Measurements from ENCODE around the gene PDE2A.

PDE2A gene

GRCh38 chr11:72637198-72637597, 37.0 kb downstream of the PDE2A start:
- TF ChIP-seq BACH2 (CRISPR knock-in tag; IDR thresholded peaks at IDR 0.05; ENCODE audit: borderline replicate concordance): no peak
- TF ChIP-seq PATZ1 (CRISPR knock-in tag; IDR thresholded peaks at IDR 0.05; ENCODE audit: borderline replicate concordance): no peak
- TF ChIP-seq POU6F1 (CRISPR knock-in tag; IDR thresholded peaks at IDR 0.05; ENCODE audit: borderline replicate concordance, low read depth): no peak
- no peak for TF ChIP-seq OSR1 (CRISPR knock-in tag; IDR thresholded peaks at IDR 0.05)
- TF ChIP-seq TCF4 (CRISPR knock-in tag; IDR thresholded peaks at IDR 0.05; ENCODE audit: borderline replicate concordance): no peak
- no peak for TF ChIP-seq TOX (CRISPR knock-in tag; IDR thresholded peaks at IDR 0.05; ENCODE audit: borderline replicate concordance)
- no peak for TF ChIP-seq RARB (CRISPR knock-in tag; IDR thresholded peaks at IDR 0.05)
- no peak for TF ChIP-seq SNAI2 (CRISPR knock-in tag; IDR thresholded peaks at IDR 0.05)
- TF ChIP-seq CSRNP3 (CRISPR knock-in tag; IDR thresholded peaks at IDR 0.05): no peak
- TF ChIP-seq ZFP30 (CRISPR knock-in tag; IDR thresholded peaks at IDR 0.05): no peak
- TF ChIP-seq ZNF8 (CRISPR knock-in tag; IDR thresholded peaks at IDR 0.05): no peak
- TF ChIP-seq ZNF70 (CRISPR knock-in tag; IDR thresholded peaks at IDR 0.05): no peak
- TF ChIP-seq CSDC2 (CRISPR knock-in tag; IDR thresholded peaks at IDR 0.05): no peak
- TF ChIP-seq PPARA (CRISPR knock-in tag; IDR thresholded peaks at IDR 0.05; ENCODE audit: borderline replicate concordance): no peak
- TF ChIP-seq ESRRG (CRISPR knock-in tag; IDR thresholded peaks at IDR 0.05): no peak
- no peak for TF ChIP-seq CREB5 (CRISPR knock-in tag; IDR thresholded peaks at IDR 0.05; ENCODE audit: low read depth)
- ATAC-seq: no peak

GRCh38 chr11:72636376-72636775, 37.8 kb downstream of the PDE2A start:
- ATAC-seq: no peak
- TF ChIP-seq POU6F1 (CRISPR knock-in tag; IDR thresholded peaks at IDR 0.05; ENCODE audit: borderline replicate concordance, low read depth) (no peak), ZFP30 (CRISPR knock-in tag; IDR thresholded peaks at IDR 0.05) (no peak), TCF4 (CRISPR knock-in tag; IDR thresholded peaks at IDR 0.05; ENCODE audit: borderline replicate concordance) (no peak), ZNF70 (CRISPR knock-in tag; IDR thresholded peaks at IDR 0.05) (no peak)

- ATAC-seq: no peak
- TF ChIP-seq ISL1 (CRISPR knock-in tag; IDR thresholded peaks at IDR 0.05): no peak
- TF ChIP-seq RARB (CRISPR knock-in tag; IDR thresholded peaks at IDR 0.05): no peak
- TF ChIP-seq PATZ1 (CRISPR knock-in tag; IDR thresholded peaks at IDR 0.05; ENCODE audit: borderline replicate concordance): no peak
- TF ChIP-seq TOX (CRISPR knock-in tag; IDR thresholded peaks at IDR 0.05; ENCODE audit: borderline replicate concordance): no peak
- TF ChIP-seq TCF4 (CRISPR knock-in tag; IDR thresholded peaks at IDR 0.05; ENCODE audit: borderline replicate concordance): no peak
- no peak for TF ChIP-seq CSDC2 (CRISPR knock-in tag; IDR thresholded peaks at IDR 0.05)
- no peak for TF ChIP-seq POU6F1 (CRISPR knock-in tag; IDR thresholded peaks at IDR 0.05; ENCODE audit: borderline replicate concordance, low read depth)
- TF ChIP-seq PPARA (CRISPR knock-in tag; IDR thresholded peaks at IDR 0.05; ENCODE audit: borderline replicate concordance): no peak
- TF ChIP-seq ZC3H10 (CRISPR knock-in tag; IDR thresholded peaks at IDR 0.05): no peak
- no peak for TF ChIP-seq OSR1 (CRISPR knock-in tag; IDR thresholded peaks at IDR 0.05)
- no peak for TF ChIP-seq CREB5 (CRISPR knock-in tag; IDR thresholded peaks at IDR 0.05; ENCODE audit: low read depth)
- no peak for TF ChIP-seq ARNTL (CRISPR knock-in tag; IDR thresholded peaks at IDR 0.05; ENCODE audit: borderline replicate concordance, low read depth)
- TF ChIP-seq SNAI2 (CRISPR knock-in tag; IDR thresholded peaks at IDR 0.05): no peak
- no peak for TF ChIP-seq ZFP30 (CRISPR knock-in tag; IDR thresholded peaks at IDR 0.05)
- TF ChIP-seq ESRRG (CRISPR knock-in tag; IDR thresholded peaks at IDR 0.05): no peak
These were observed 38.3 kb downstream of the PDE2A start for GRCh38 chr11:72635933-72636332.

All from SK-N-SH treated with all-trans-retinoic acid at 6 μM for 48 hours (cell line).